ENCODE results near the gene ACAA1. TPM values are rescaled to one million over a fixed set of nuclear protein-coding genes. Genes with fewer than 3 reads are reported as not detected.

The ACAA1 gene
- total RNA-seq, 1 experiment from 2014 or later = 44.3 TPM

- no peak overlapping the region for H3K18ac ChIP-seq (ENCODE audit: insufficient read length, low read depth, low read length)
- no peak for DNase-seq
- H2BK5ac ChIP-seq (ENCODE audit: insufficient read length, low read length) = no peak overlapping the region
- H2BK12ac ChIP-seq (ENCODE audit: insufficient read length, low read depth, low read length) = no peak overlapping the region
- H3K4me1 Mint-ChIP-seq = peaks cover 8% of the 10 kb centered on the region in 2 experiments
- no peaks in the 10 kb centered on the region; the same call in 1 of the 2 replicates for H3K27me3 Mint-ChIP-seq (ENCODE audit: low read depth)
- no peak overlapping the region for H4K5ac ChIP-seq (ENCODE audit: insufficient read length, low read depth, low read length)
- H3K14ac ChIP-seq (ENCODE audit: insufficient read depth, low read length) = no peak overlapping the region
- H2BK20ac ChIP-seq (ENCODE audit: low read depth, low read length, poor library complexity, severe bottlenecking) = no peak overlapping the region
- no peak overlapping the region for H3K9ac ChIP-seq (ENCODE audit: extremely low read depth, insufficient read length, low read length)
- no peak overlapping the region for H2BK120ac ChIP-seq (ENCODE audit: low read depth, low read length, poor library complexity, severe bottlenecking)
- no peaks in the 10 kb centered on the region; the same call in 1 of the 2 replicates for H3K4me1 ChIP-seq (ENCODE audit: insufficient read depth, low read length)
- H3K27ac Mint-ChIP-seq = no peak overlapping the region
- no peak overlapping the region for H2BK15ac ChIP-seq (ENCODE audit: low read depth, low read length)
- H3K27ac ChIP-seq (ENCODE audit: insufficient read length, low read depth, low read length) = no peak overlapping the region
- H3T11ph ChIP-seq (ENCODE audit: low read length) = no peak overlapping the region
- H2AFZ ChIP-seq (ENCODE audit: low read length) = no peak overlapping the region
- no peak overlapping the region for H3K23ac ChIP-seq (ENCODE audit: insufficient read length, low read depth, low read length)
- H3K79me1 ChIP-seq (ENCODE audit: insufficient read depth, low read depth, low read length, poor library complexity, severe bottlenecking) = no peaks in the 10 kb centered on the region
- H4K20me1 ChIP-seq (ENCODE audit: control insufficient read depth, insufficient read depth, insufficient read length) = no peaks in the 10 kb centered on the region
- H4K8ac ChIP-seq (replicated peaks; ENCODE audit: insufficient read length, low read depth, low read length) = no peak overlapping the region
- WGBS (ENCODE audit: extremely low coverage, insufficient read length, low lambda C conversion rate) = no CpG with 5 or more reads among the region's 1 CpG
- TF ChIP-seq CTCF (conservative IDR thresholded peaks at IDR 0.05) = no peak
- H3K9me3 Mint-ChIP-seq = peaks cover 4 to 5% of the 10 kb centered on the region in 2 experiments; a peak in 4 of 5 replicates
- no peak overlapping the region for H4K91ac ChIP-seq (ENCODE audit: insufficient read length, low read depth, low read length)
- no peaks in the 10 kb centered on the region for H3K9me3 ChIP-seq (ENCODE audit: control insufficient read depth, low read depth, low read length)
- no peak overlapping the region for H3K4ac ChIP-seq (ENCODE audit: low read depth, low read length)
- H3K79me2 ChIP-seq (ENCODE audit: insufficient read depth, low read length) = no peaks in the 10 kb centered on the region
- H3K36me3 Mint-ChIP-seq (ENCODE audit: insufficient read depth in 1 of 3, low read depth in 3 of 3) = peaks cover 0 to 2% (median 0%) of the 10 kb centered on the region in 3 experiments; a peak in 2 of 7 replicates
- H3K27me3 ChIP-seq (ENCODE audit: insufficient read depth, low read length) = no peaks in the 10 kb centered on the region
- H2AK5ac ChIP-seq (ENCODE audit: insufficient read length, low read length) = no peak overlapping the region
- no peaks in the 10 kb centered on the region for H3K23me2 ChIP-seq (ENCODE audit: insufficient read length, low read depth, low read length, poor library complexity, severe bottlenecking)
- H3K4me3 Mint-ChIP-seq = no peak overlapping the region
- H3K4me2 ChIP-seq (ENCODE audit: insufficient read depth, insufficient read length, low read length) = no peak overlapping the region
- no peak overlapping the region for H3K56ac ChIP-seq (ENCODE audit: insufficient read length, low read depth, low read length)
Measured at GRCh38 chr3:38105525-38105924, 31.4 kb downstream of the ACAA1 start.
